HEK293 (cell line): ENCODE data around the gene TEX36.
"Not testable (repeated sequence)": the region's sequence is repeated elsewhere in the genome, so short reads cannot be mapped to it uniquely, and the experiment has no call there.

Experiments used
- REST ChIP-seq: fragments of 450-650 bp; formaldehyde crosslinking; IDR thresholded peaks from 2 replicates; pipeline ENCODE4 v1.5.1; 2016; ENCODE audit warnings: missing biosample characterization, missing genetic modification characterization
- ZNF335 ChIP-seq: fragments of 450-650 bp; formaldehyde crosslinking; conservative IDR thresholded peaks from 2 replicates; pipeline ENCODE4 v1.5.1; 2016; ENCODE audit warnings: missing biosample characterization, missing genetic modification characterization
- TF ChIP-seq, protein P1 (sequence below): fragments of 450-650 bp; formaldehyde crosslinking; IDR thresholded peaks from 2 replicates; pipeline ENCODE4 v1.5.1; 2016; ENCODE audit warnings: missing biosample characterization, missing genetic modification characterization

DNA sequence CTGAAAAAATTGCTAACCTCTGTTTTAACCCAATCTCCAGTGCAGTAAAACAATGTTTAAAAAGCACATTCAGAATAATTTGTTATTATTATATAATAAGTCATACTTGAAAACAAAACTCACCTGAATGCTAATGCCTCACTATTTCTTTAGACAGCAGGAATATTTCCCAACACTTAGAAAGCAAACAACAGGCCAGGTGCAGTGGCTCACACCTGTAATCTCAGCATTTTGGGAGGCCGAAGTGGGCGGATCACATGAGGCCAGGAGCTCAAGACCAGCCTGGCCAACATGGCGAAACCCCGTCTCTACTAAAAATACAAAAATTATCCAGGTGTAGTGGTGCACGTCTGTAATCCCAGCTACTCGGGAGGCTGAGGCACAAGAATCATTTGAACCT lies 13.9 kb upstream of the TEX36 start:
- TF ChIP-seq, protein P1, sequence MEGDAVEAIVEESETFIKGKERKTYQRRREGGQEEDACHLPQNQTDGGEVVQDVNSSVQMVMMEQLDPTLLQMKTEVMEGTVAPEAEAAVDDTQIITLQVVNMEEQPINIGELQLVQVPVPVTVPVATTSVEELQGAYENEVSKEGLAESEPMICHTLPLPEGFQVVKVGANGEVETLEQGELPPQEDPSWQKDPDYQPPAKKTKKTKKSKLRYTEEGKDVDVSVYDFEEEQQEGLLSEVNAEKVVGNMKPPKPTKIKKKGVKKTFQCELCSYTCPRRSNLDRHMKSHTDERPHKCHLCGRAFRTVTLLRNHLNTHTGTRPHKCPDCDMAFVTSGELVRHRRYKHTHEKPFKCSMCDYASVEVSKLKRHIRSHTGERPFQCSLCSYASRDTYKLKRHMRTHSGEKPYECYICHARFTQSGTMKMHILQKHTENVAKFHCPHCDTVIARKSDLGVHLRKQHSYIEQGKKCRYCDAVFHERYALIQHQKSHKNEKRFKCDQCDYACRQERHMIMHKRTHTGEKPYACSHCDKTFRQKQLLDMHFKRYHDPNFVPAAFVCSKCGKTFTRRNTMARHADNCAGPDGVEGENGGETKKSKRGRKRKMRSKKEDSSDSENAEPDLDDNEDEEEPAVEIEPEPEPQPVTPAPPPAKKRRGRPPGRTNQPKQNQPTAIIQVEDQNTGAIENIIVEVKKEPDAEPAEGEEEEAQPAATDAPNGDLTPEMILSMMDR (tag by site-specific recombination) = not testable (repeated sequence)
- TF ChIP-seq ZNF335, REST (tag by site-specific recombination): not testable (repeated sequence)
